Stimulated activated CD8-positive, alpha-beta memory T cell treated with anti-CD3 and anti-CD28 coated beads, Interleukin-4, amount 100 ng/mL, for 1 hour (primary cell): ENCODE data around the gene PPM1B.
"Not testable (repeated sequence)": the region's sequence is repeated elsewhere in the genome, so short reads cannot be mapped to it uniquely, and the experiment has no call there.

Experiments used
- DNase-seq, 2 donors: peaks; one replicate each; pipeline ENCODE4 v3.0.0-alpha.2; 2020; ENCODE audit warnings: low read depth in 2 of 2, low spot score in 1 of 2

Gene PPM1B

GRCh38 chr2:44247924-44248323 lies 79.2 kb downstream of the PPM1B start:
- DNase-seq, result no peak

DNA sequence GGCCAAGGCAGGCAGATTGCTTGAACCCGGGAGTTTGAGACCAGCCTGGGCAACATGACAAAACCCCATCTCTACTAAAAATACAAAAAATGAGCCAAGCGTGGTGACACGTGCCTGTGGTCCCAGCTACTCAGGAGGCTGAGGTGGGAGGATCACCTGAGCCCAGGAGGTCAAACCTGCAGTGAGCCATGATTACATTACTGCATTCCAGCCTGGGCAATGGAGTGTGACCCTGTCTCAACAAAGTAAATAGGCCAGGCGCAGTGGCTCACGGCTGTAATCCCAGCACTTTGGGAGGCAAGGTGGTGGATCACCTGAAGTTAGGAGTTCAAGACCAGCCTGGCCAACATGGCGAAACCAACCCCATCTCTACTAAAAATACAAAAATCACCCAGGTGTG lies 80.6 kb downstream of the PPM1B start:
- not testable (repeated sequence) for DNase-seq

DNA sequence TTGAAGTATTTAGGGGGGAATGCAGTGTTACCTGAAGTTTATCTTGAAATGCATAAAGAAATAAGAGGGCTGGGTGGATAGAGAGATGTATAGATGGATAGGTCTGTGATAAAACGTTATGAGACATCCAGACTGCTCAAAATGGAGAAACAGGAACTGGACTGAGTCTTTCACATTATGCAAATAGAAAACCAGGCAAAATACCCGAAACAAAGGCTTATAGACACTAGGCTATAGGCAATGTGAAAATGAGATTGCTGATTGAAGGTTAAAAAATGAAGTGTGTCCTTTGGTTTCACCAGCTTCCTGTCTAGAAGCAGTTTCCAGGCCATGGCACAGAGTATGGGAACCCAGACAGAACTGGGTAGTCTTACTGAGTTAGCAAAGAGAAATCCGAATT lies 81.7 kb downstream of the PPM1B start:
- no peak for DNase-seq

- DNase-seq, result no peak
These were observed 85.3 kb downstream of the PPM1B start for GRCh38 chr2:44254023-44254422.

DNA sequence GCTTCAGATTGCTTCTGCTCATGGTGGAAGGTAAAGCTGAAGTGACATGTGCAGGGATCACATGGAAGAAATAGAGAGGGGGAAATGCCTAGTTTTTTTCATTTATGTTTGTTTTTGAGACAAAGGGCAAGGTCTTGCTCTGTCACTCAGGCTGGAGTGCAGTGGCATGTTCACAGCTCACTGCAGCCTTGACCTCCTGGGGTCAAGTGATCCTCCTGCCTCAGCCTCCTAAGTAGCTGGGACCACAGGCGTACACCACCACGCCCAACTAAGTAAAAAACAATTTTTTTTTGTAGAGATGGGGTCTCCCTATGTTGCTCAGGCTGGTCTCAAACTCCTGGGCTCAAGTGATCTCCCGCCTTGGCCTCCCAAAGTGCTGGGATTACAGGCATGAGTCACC lies 87.0 kb downstream of the PPM1B start:
- not testable (repeated sequence) for DNase-seq

GRCh38 chr2:44257802-44258201 lies 89.1 kb downstream of the PPM1B start:
- not testable (repeated sequence) for DNase-seq

DNA sequence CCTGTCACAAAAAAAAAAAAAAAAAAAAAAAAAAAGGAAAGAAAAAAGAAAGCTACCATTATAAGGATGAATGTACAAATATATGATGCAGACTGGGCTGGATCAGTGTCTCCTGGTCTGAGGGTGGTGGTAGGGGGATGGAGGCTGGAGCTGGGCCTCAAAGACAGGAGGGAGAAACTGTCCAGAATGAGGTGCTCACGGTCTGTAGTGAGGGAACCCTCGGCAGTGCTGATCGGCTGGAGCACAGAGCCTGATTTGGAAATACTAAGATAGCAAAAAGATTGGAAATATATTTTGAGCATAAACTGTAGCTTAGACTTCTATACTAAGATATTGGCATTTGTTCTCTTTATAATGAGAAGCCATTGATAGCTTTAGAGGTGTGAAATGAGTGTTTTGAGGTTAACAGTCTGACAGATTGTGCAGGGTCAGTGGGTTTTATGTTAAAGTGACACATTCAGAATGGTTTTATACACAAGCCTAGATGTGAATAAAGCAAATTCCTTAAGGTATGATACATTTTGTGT lies 98.7 kb downstream of the PPM1B start:
- DNase-seq, result no peak

DNA sequence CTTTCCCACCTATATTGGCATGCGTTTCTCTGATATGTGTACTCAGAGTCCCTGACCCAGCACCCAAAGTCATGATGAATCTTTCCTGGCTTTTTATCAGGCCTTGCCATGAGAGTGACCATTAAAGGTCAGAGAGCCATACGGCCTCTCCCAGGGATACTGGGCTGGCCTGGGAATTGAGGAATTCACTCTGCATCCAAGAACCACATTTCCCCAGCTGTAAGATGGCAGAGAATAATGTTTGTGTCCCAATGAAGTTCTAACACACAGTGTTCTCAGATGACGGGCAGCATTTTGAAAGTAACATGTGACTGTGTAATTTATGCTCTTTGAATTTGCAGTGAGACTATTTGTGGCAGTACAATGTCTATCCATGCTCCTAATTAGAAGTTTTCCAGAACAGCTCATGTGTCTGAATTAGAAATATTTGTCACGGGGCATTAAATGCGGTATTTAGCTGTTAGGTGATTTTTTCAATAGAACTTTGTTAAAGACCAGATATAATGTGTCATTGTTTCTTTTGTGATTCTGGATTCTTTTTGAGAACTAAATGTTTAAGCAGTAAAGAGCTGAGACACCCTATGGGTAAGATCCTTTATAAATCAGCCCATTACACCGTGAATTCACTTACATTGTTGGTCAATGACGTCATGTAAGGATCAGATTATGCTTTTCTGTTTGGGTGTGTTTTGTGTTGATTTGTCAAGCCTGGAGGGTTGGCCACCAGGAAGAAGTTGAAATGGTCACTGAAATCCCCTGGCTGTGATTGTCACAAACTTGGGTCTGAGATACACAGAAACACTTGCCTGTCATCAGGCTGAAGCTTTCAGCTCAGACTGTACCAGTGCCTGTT lies 99.3 kb downstream of the PPM1B start:
- DNase-seq, result no peak

- no peak for DNase-seq
These were observed 101.2 kb downstream of the PPM1B start for GRCh38 chr2:44269831-44270230.

GRCh38 chr2:44271296-44271695 lies 102.6 kb downstream of the PPM1B start:
- no peak for DNase-seq

- no peak for DNase-seq
These were observed 104.4 kb downstream of the PPM1B start for GRCh38 chr2:44273076-44273475.

DNA sequence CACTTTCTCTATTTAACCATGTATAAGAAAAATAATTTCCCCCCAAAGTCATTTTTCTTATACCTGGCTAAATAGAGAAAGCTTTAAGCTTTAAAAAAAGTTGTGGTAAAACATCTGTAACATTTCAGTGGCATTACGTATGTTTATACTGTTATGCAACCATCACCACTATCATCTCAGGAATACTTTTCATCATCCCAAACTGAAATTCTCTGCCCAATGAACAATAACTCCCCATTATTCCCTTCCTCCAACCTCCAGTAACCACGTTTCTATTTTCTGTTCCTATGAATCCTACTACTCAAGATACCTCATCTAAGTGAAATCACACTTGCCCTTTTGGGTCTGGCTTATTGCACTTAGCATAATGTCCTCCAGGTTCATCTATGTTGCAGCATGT lies 104.9 kb downstream of the PPM1B start:
- DNase-seq, result no peak

DNA sequence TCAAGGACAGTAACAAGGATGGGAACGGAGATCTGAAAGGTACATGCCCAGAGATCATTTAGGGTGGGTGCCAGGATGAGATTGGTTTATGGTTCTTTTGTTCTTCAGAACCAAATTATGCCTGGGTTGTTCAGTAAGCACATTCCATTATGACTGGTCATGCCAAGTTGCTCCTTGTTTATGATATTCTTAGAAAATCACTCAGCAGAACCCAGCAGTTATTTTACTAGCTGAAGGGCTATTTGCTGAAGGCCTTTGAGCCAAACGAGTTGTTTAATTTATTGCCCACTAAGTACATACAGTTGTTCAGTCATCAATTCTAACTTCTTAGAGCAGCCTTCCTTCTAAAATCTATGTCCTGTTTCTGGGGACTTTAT lies 107.2 kb downstream of the PPM1B start:
- no peak for DNase-seq

DNA sequence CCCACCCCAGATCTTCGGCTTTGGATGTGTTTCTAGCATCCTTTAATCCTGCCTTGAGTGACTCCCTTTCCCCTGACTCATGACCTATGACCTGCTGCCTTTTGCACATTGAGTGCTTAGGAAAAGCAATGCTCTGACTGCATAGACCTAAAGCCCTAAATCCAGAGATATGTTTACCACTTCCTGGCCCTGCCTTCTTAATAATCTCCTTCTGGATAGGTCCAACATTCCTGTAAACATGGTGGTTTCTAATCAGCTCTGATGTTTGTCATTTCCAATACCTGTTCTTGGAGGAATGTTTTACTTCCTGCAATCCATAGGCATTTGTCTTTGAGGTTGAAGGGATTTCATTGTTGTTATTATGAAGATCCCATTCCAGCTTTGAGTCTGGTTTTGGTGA lies 108.9 kb downstream of the PPM1B start:
- DNase-seq, result no peak

DNA sequence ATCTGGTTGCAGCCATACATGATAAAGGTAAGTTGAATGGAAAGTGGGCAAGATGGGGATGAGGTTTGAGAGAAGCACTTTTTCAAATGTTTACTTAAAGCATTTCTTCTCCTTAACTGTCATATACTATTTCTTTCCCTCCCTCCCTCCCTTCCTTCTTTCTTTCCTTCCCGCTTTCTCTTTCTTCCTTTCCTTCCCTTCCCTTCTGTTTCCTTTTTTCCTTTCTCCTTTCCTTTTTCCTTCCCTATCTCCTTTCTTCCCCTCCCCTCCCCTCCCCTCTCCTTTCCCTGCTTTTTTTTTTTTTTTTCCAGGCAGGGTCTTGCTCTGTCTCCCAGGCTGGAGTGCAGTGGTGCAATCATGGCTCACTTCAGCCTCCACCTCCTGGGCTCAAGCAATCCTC lies 112.2 kb downstream of the PPM1B start:
- DNase-seq, result no peak
